RPMI8226 (cell line): ENCODE measurements around the gene UXT.

Experiments used
- DNase-seq: peaks from one replicate; pipeline ENCODE4 v3.0.0-alpha.2; 2015

UXT gene

GRCh38 chrX:47648376-47648775 lies 10.6 kb downstream of the UXT start:
- DNase-seq: no peak

- DNase-seq: no peak
Observed at GRCh38 chrX:47646636-47647035, 12.3 kb downstream of the UXT start.

- DNase-seq: no peak
Observed at GRCh38 chrX:47645530-47645929, 13.4 kb downstream of the UXT start.

GRCh38 chrX:47644557-47645091 lies 14.4 kb downstream of the UXT start:
- DNase-seq: peak; percentile 23

- no peak for DNase-seq
Observed at GRCh38 chrX:47643926-47644325, 15.1 kb downstream of the UXT start.

GRCh38 chrX:47638816-47639215 lies 20.2 kb downstream of the UXT start:
- DNase-seq: no peak

- no peak for DNase-seq
Observed at GRCh38 chrX:47637546-47638195, 21.3 kb downstream of the UXT start.

- no peak for DNase-seq
Observed at GRCh38 chrX:47634871-47635575, 24.0 kb downstream of the UXT start.

GRCh38 chrX:47633689-47634590 lies 25.0 kb downstream of the UXT start:
- DNase-seq: no peak

GRCh38 chrX:47632666-47633065 lies 26.3 kb downstream of the UXT start:
- DNase-seq: no peak

- DNase-seq: no peak
Observed at GRCh38 chrX:47631676-47632075, 27.3 kb downstream of the UXT start.

GRCh38 chrX:47629419-47630200 lies 29.4 kb downstream of the UXT start, which contains the start of gene CFP:
Gene CFP (minus strand): TSS chrX:47629930. CDS start chrX:47629844, 86 bp downstream.
- no peak for DNase-seq

GRCh38 chrX:47628982-47629381 lies 30.0 kb downstream of the UXT start:
- peak; percentile 10 for DNase-seq

GRCh38 chrX:47625365-47625764 lies 33.6 kb downstream of the UXT start:
- no peak for DNase-seq

GRCh38 chrX:47623540-47624027 lies 35.4 kb downstream of the UXT start:
- DNase-seq: peak; percentile 33

- DNase-seq: no peak
Observed at GRCh38 chrX:47621851-47622250, 37.1 kb downstream of the UXT start.

GRCh38 chrX:47620303-47620685 lies 38.7 kb downstream of the UXT start:
- DNase-seq: no peak

- DNase-seq: peak; percentile 88
Observed at GRCh38 chrX:47619486-47620302, 39.3 kb downstream of the UXT start, which contains the start of gene SYN1. Gene SYN1 (minus strand): TSS chrX:47619857. CDS start chrX:47619728, 129 bp downstream.

GRCh38 chrX:47618923-47619485 lies 40.0 kb downstream of the UXT start:
- no peak for DNase-seq

GRCh38 chrX:47614618-47615017 lies 44.4 kb downstream of the UXT start:
- no peak for DNase-seq

GRCh38 chrX:47613082-47613481 lies 45.9 kb downstream of the UXT start:
- no peak for DNase-seq
